ENCODE results near the gene ING4. TPM values are rescaled to one million over a fixed set of nuclear protein-coding genes. Genes with fewer than 3 reads are reported as not detected.

The ING4 gene
- total RNA-seq, 1 experiment from 2014 or later: 23.8 TPM

DNA sequence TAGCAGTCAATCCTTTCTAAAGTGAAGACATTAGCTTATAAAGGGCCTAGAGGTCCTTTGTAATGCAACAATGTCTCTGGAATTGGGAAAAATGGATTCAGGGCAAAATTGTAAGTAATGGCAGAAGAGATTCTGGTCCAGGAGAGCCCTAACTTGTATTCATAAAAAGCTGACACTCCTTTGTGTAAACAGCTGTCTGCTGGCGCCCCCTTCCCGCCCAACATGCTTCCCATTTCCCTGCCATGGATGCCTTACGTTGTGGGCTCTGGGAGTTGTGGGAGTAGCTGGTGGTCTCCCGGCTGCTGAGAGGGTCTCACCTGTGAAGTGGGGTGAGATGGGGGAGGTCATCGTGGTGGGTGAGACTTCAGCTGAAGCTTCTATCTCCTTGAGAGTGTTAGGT lies 18.0 kb downstream of the ING4 start:
- ATAC-seq (no peak), DNase-seq (no peak)
- H3K27ac ChIP-seq (ENCODE audit: low read length): no peak overlapping the region
- CTCF ChIA-PET: no interaction called here
- intact Hi-C loops (cut with micrococcal nuclease): no loop called here
- H3K4me2 ChIP-seq (ENCODE audit: low read length): no peak overlapping the region
- H3K79me2 ChIP-seq (ENCODE audit: low read length): no peaks in the 10 kb centered on the region
- no peak overlapping the region for H3K4me3 ChIP-seq (ENCODE audit: low read length)
- no peak overlapping the region for H2AFZ ChIP-seq (ENCODE audit: low read length)
- no peaks in the 10 kb centered on the region for H3K36me3 ChIP-seq (ENCODE audit: low read depth, low read length)
- BruUV-seq (replicated peaks): no TSS peak
- H3K4me1 ChIP-seq (ENCODE audit: insufficient read depth, low read length): no peaks in the 10 kb centered on the region
- no peak overlapping the region for H3K9ac ChIP-seq (ENCODE audit: low read length)
- no peaks in the 10 kb centered on the region for H3K9me3 ChIP-seq (ENCODE audit: low read length)
- H4K20me1 ChIP-seq (ENCODE audit: low read length): no peaks in the 10 kb centered on the region
- no peaks in the 10 kb centered on the region for H3K27me3 ChIP-seq (ENCODE audit: low read length)
- TF ChIP-seq, protein P1, sequence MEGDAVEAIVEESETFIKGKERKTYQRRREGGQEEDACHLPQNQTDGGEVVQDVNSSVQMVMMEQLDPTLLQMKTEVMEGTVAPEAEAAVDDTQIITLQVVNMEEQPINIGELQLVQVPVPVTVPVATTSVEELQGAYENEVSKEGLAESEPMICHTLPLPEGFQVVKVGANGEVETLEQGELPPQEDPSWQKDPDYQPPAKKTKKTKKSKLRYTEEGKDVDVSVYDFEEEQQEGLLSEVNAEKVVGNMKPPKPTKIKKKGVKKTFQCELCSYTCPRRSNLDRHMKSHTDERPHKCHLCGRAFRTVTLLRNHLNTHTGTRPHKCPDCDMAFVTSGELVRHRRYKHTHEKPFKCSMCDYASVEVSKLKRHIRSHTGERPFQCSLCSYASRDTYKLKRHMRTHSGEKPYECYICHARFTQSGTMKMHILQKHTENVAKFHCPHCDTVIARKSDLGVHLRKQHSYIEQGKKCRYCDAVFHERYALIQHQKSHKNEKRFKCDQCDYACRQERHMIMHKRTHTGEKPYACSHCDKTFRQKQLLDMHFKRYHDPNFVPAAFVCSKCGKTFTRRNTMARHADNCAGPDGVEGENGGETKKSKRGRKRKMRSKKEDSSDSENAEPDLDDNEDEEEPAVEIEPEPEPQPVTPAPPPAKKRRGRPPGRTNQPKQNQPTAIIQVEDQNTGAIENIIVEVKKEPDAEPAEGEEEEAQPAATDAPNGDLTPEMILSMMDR (conservative IDR thresholded peaks at IDR 0.05; ENCODE audit: low read depth, low read length): 0 out of 2 replicates have a peak, but pooled peaks have one; percentile 16
- TF ChIP-seq EZH2 (IDR thresholded peaks at IDR 0.05; ENCODE audit: low read length, unreplicated experiment) (no peak), EZH2phosphoT487 (IDR thresholded peaks at IDR 0.05; ENCODE audit: borderline replicate concordance, low read length) (no peak)
- POLR2A ChIA-PET (ENCODE audit: unreplicated experiment): no interaction called here
- no peaks in the 10 kb centered on the region for H3K9me2 ChIP-seq (replicated peaks; ENCODE audit: low read length)
- no peaks in the 10 kb centered on the region for H3F3A ChIP-seq (ENCODE audit: low read length, unreplicated experiment)

DNA sequence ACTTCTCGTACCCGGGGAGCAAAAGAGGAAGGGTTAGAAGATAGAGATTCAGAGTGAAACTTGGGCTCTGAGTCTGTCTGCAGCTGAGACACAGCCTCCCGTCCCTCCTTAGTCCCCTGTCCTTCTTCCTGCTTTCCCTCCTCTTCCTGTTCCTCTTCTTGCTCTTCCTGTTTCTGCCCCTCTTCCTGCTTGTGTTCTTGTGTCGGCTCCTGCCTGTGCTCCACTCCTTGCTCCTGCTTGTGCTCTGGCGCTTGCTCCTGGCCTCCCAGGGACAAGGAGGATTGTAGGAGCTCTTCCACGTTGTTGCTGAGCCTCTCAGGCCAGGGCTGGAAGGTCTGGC lies 18.7 kb downstream of the ING4 start:
- no peak for DNase-seq
- CTCF ChIA-PET: no interaction called here
- TF ChIP-seq EZH2 (IDR thresholded peaks at IDR 0.05; ENCODE audit: low read length, unreplicated experiment): no peak
- no peak for TF ChIP-seq EZH2phosphoT487 (IDR thresholded peaks at IDR 0.05; ENCODE audit: borderline replicate concordance, low read length)
- TF ChIP-seq, protein P1 (conservative IDR thresholded peaks at IDR 0.05; ENCODE audit: low read depth, low read length): no peak
- H2AFZ ChIP-seq (ENCODE audit: low read length): no peak overlapping the region
- no peak overlapping the region for H3K4me2 ChIP-seq (ENCODE audit: low read length)
- no peaks in the 10 kb centered on the region for H3K79me2 ChIP-seq (ENCODE audit: low read length)
- no peaks in the 10 kb centered on the region for H3K36me3 ChIP-seq (ENCODE audit: low read depth, low read length)
- H3K4me3 ChIP-seq (ENCODE audit: low read length): no peak overlapping the region
- H3F3A ChIP-seq (ENCODE audit: low read length, unreplicated experiment): no peaks in the 10 kb centered on the region
- ATAC-seq: no peak
- no peaks in the 10 kb centered on the region for H3K9me2 ChIP-seq (replicated peaks; ENCODE audit: low read length)
- no peaks in the 10 kb centered on the region for H3K4me1 ChIP-seq (ENCODE audit: insufficient read depth, low read length)
- no peaks in the 10 kb centered on the region for H3K27me3 ChIP-seq (ENCODE audit: low read length)
- BruUV-seq (replicated peaks): no TSS peak
- H3K9ac ChIP-seq (ENCODE audit: low read length): no peak overlapping the region
- intact Hi-C loops (cut with micrococcal nuclease): no loop called here
- H3K27ac ChIP-seq (ENCODE audit: low read length): no peak overlapping the region
- POLR2A ChIA-PET (ENCODE audit: unreplicated experiment): no interaction called here
- no peaks in the 10 kb centered on the region for H4K20me1 ChIP-seq (ENCODE audit: low read length)
- H3K9me3 ChIP-seq (ENCODE audit: low read length): no peaks in the 10 kb centered on the region

DNA sequence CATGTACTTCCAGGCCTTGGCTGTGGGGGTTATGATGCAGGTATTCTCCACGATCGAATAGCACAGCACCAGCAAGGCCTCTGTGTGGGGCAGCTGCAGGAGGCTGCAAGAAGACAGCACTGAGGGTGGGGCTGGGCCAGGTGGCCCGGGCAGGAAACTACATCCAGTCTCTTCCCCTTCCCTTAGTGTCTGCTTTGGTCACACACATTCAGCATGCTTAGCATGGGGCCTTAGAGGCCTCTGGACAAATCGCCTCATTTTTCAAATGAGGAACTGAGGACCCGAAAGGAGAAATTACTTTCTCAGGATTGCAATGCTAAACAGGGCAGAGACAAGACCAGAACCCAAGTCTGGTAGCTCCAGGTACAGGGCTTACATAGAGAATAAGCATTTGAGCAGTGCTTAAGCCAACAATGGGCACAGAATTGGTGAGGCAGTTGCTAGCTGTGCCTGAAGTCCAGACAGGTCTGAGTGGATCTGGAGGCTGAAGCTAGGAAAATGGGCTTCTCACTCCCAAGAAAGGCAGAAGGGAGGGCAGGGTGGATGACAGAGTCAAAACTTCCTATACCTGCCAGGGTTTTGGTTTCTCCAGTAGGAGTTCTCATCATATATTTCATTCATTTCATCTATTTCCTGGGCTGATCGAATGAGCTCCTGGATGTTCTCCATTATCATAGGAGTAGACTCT lies 19.2 kb downstream of the ING4 start:
- Histone ChIP-seq H3K9me2 (replicated peaks; ENCODE audit: low read length) (no peaks in the 10 kb centered on the region), H3K36me3 (ENCODE audit: low read depth, low read length) (no peaks in the 10 kb centered on the region), H4K20me1 (ENCODE audit: low read length) (no peaks in the 10 kb centered on the region), H3K27ac (ENCODE audit: low read length) (no peak overlapping the region), H3K4me2 (ENCODE audit: low read length) (no peak overlapping the region), H3F3A (ENCODE audit: low read length, unreplicated experiment) (no peaks in the 10 kb centered on the region), H3K9me3 (ENCODE audit: low read length) (no peaks in the 10 kb centered on the region), H3K9ac (ENCODE audit: low read length) (no peak overlapping the region), H2AFZ (ENCODE audit: low read length) (no peak overlapping the region), H3K4me3 (ENCODE audit: low read length) (no peak overlapping the region), H3K27me3 (ENCODE audit: low read length) (no peaks in the 10 kb centered on the region), H3K4me1 (ENCODE audit: insufficient read depth, low read length) (no peaks in the 10 kb centered on the region), H3K79me2 (ENCODE audit: low read length) (no peaks in the 10 kb centered on the region)
- intact Hi-C loops (cut with micrococcal nuclease): no loop called here
- DNase-seq: no peak
- CTCF ChIA-PET: no interaction called here
- POLR2A ChIA-PET (ENCODE audit: unreplicated experiment): no interaction called here
- no peak for ATAC-seq
- BruUV-seq (replicated peaks): no TSS peak
- TF ChIP-seq EZH2 (IDR thresholded peaks at IDR 0.05; ENCODE audit: low read length, unreplicated experiment) (no peak), EZH2phosphoT487 (IDR thresholded peaks at IDR 0.05; ENCODE audit: borderline replicate concordance, low read length) (no peak)
- TF ChIP-seq, protein P1 (conservative IDR thresholded peaks at IDR 0.05; ENCODE audit: low read depth, low read length): no peak

Data from PC-3 (cell line).